Endodermal cell (in vitro differentiated cells): ENCODE data around the gene STX8. TPM values are rescaled to one million over a fixed set of nuclear protein-coding genes. Genes with fewer than 3 reads are reported as not detected.

Experiments used
- DNase-seq: peaks from one replicate; pipeline ENCODE4 v3.0.0-alpha.2; 2017
- H3K27ac ChIP-seq: 2 replicates; pipeline ENCODE4 v1.5.1; 2013; ENCODE audit warnings: mild to moderate bottlenecking, low read depth, low read length, moderate library complexity
- H3K27me3 ChIP-seq: 2 replicates; pipeline ENCODE4 v1.6.1; 2013; ENCODE audit warnings: mild to moderate bottlenecking, low read length, moderate library complexity; ENCODE audit not compliant: insufficient read depth, control insufficient read depth, poor library complexity, severe bottlenecking
- H3K36me3 ChIP-seq: 2 replicates; pipeline ENCODE4 v1.7.0; 2013; ENCODE audit warnings: mild to moderate bottlenecking, low read length, moderate library complexity; ENCODE audit not compliant: control insufficient read depth, insufficient read depth
- H3K4me1 ChIP-seq: one replicate; pipeline ENCODE4 v1.7.0; 2013; ENCODE audit warnings: low read length; ENCODE audit not compliant: control insufficient read depth, insufficient read depth
- H3K4me3 ChIP-seq: 2 replicates; pipeline ENCODE4 v1.5.1; 2013; ENCODE audit warnings: mild to moderate bottlenecking, low read length, moderate library complexity
- H3K9ac ChIP-seq: 2 replicates; pipeline ENCODE4 v1.6.1; 2013; ENCODE audit warnings: mild to moderate bottlenecking, low read length, moderate library complexity; ENCODE audit not compliant: poor library complexity, severe bottlenecking; ENCODE audit errors: extremely low read depth
- H3K9me3 ChIP-seq: 2 replicates; pipeline ENCODE4 v1.6.1; 2013; ENCODE audit warnings: mild to moderate bottlenecking, low read length, moderate library complexity; ENCODE audit not compliant: control insufficient read depth
- H3K27ac Mint-ChIP-seq: 2 replicates; pipeline ENCODE4 v1.8.0; 2020; ENCODE audit warnings: mixed read lengths
- H3K27me3 Mint-ChIP-seq: 2 replicates; pipeline ENCODE4 v1.8.0; 2021; ENCODE audit warnings: mild to moderate bottlenecking, mixed read lengths; ENCODE audit not compliant: insufficient read depth
- H3K36me3 Mint-ChIP-seq: 2 replicates; pipeline ENCODE4 v1.8.0; 2020; ENCODE audit warnings: low read depth, mixed read lengths
- H3K4me1 Mint-ChIP-seq: 2 replicates; pipeline ENCODE4 v1.8.0; 2020; ENCODE audit warnings: mixed read lengths
- H3K4me3 Mint-ChIP-seq: 2 replicates; pipeline ENCODE4 v1.8.0; 2020; ENCODE audit warnings: mild to moderate bottlenecking, moderate library complexity, mixed read lengths
- H3K9me3 Mint-ChIP-seq: 2 replicates; pipeline ENCODE4 v1.8.0; 2020; ENCODE audit warnings: mild to moderate bottlenecking, mixed read lengths
- WGBS, 2 experiments: methylation state at CpG; one replicate each; pipeline versions ENCODE4 v1.1.5 to v1.1.7; 2013; ENCODE audit warnings: missing lambda C conversion rate in 2 of 2, mixed read lengths in 1 of 2; ENCODE audit not compliant: insufficient coverage in 1 of 2, insufficient read length in 1 of 2; 5-methylcytosine and 5-hydroxymethylcytosine counted together
- total RNA-seq, 2 donors: library from RNA; stranded (reverse); fragmentation: NEBNext Ultra II Directional in 1 of 2; extraction: Animal tissue kit (Norgen Biotek cat#: 25700) in 1 of 2; gene quantifications; 2 replicates in 1 of 2; 3 replicates in 1 of 2; pipeline ENCODE4 v1.2.1, GENCODE V29; 2021
- TF ChIP-seq, protein P1 (sequence below): fragments of 200-600 bp; sonication (generic); conservative IDR thresholded peaks from 2 replicates; pipeline ENCODE4 v1.5.0; 2021; ENCODE audit warnings: antibody characterized with exemption, mild to moderate bottlenecking

STX8 gene
- total RNA-seq, 2 donors from 2014 or later: 82.5 to 98.2 TPM

- H3K4me1 Mint-ChIP-seq: peaks cover 8% of the 10 kb centered on the region
- H3K36me3 ChIP-seq: no peaks in the 10 kb centered on the region
- DNase-seq: no peak
- H3K27me3 Mint-ChIP-seq: no peaks in the 10 kb centered on the region
- WGBS, 2 experiments: 92 to 95% methylated on average over 3 of the region's 4 CpGs
- H3K4me1 ChIP-seq: peaks cover 3% of the 10 kb centered on the region
- H3K4me3 Mint-ChIP-seq: no peak overlapping the region
- no peak overlapping the region for H3K4me3 ChIP-seq
- TF ChIP-seq, protein P1, sequence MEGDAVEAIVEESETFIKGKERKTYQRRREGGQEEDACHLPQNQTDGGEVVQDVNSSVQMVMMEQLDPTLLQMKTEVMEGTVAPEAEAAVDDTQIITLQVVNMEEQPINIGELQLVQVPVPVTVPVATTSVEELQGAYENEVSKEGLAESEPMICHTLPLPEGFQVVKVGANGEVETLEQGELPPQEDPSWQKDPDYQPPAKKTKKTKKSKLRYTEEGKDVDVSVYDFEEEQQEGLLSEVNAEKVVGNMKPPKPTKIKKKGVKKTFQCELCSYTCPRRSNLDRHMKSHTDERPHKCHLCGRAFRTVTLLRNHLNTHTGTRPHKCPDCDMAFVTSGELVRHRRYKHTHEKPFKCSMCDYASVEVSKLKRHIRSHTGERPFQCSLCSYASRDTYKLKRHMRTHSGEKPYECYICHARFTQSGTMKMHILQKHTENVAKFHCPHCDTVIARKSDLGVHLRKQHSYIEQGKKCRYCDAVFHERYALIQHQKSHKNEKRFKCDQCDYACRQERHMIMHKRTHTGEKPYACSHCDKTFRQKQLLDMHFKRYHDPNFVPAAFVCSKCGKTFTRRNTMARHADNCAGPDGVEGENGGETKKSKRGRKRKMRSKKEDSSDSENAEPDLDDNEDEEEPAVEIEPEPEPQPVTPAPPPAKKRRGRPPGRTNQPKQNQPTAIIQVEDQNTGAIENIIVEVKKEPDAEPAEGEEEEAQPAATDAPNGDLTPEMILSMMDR: no peak
- no peaks in the 10 kb centered on the region for H3K27me3 ChIP-seq
- no peak overlapping the region for H3K27ac Mint-ChIP-seq
- peaks cover 9% of the 10 kb centered on the region for H3K36me3 Mint-ChIP-seq
- H3K27ac ChIP-seq: no peak overlapping the region
- no peaks in the 10 kb centered on the region for H3K9me3 Mint-ChIP-seq
- no peaks in the 10 kb centered on the region for H3K9me3 ChIP-seq
- H3K9ac ChIP-seq: no peak overlapping the region
Measured at GRCh38 chr17:9479964-9480363, 95.7 kb downstream of the STX8 start.

DNA sequence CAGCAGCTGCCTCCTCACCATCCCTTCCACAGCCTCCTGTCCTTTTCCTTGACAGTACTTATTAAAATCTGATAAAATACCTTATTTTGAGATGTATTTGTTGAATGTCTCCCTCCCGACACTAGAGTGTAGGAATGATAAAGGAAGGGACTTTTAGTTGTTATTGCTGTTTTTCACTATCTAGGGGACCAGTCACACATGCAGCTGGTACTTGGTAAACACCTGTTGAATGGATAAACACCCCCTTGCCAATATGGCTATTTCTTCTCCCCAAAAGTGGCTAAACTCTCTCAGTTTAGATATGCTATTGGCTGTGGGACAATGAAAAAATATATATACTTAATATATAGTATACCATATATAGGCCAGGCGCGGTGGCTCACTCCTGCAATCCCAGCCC lies 96.7 kb downstream of the STX8 start:
- Histone ChIP-seq H3K9me3 (no peaks in the 10 kb centered on the region), H3K4me3 (no peak overlapping the region), H3K9ac (no peak overlapping the region), H3K27ac (no peak overlapping the region), H3K4me1 (peaks cover 3% of the 10 kb centered on the region), H3K36me3 (no peaks in the 10 kb centered on the region), H3K27me3 (no peaks in the 10 kb centered on the region)
- TF ChIP-seq, protein P1: no peak
- 100% methylated on average over 3 of the region's 3 CpGs; no CpG with 5 or more reads in 1 of the 2 experiments for WGBS, 2 experiments
- peaks cover 7% of the 10 kb centered on the region for H3K36me3 Mint-ChIP-seq
- no peaks in the 10 kb centered on the region for H3K9me3 Mint-ChIP-seq
- peaks cover 8% of the 10 kb centered on the region for H3K4me1 Mint-ChIP-seq
- DNase-seq: no peak
- no peak overlapping the region for H3K4me3 Mint-ChIP-seq
- no peak overlapping the region for H3K27ac Mint-ChIP-seq
- no peaks in the 10 kb centered on the region for H3K27me3 Mint-ChIP-seq

- H3K36me3 Mint-ChIP-seq: peaks cover 13% of the 10 kb centered on the region
- Histone ChIP-seq H3K27ac (no peak overlapping the region), H3K4me3 (no peak overlapping the region), H3K27me3 (no peaks in the 10 kb centered on the region), H3K9ac (no peak overlapping the region), H3K4me1 (no peaks in the 10 kb centered on the region), H3K36me3 (no peaks in the 10 kb centered on the region), H3K9me3 (no peaks in the 10 kb centered on the region)
- H3K4me1 Mint-ChIP-seq: peaks cover 2% of the 10 kb centered on the region
- no peaks in the 10 kb centered on the region for H3K9me3 Mint-ChIP-seq
- no peak for DNase-seq
- 91 to 98% methylated on average over 4 of the region's 4 CpGs for WGBS, 2 experiments
- no peak overlapping the region for H3K4me3 Mint-ChIP-seq
- H3K27me3 Mint-ChIP-seq: no peaks in the 10 kb centered on the region
- TF ChIP-seq, protein P1: no peak
- no peak overlapping the region for H3K27ac Mint-ChIP-seq
Measured at GRCh38 chr17:9475101-9475658, 100.4 kb downstream of the STX8 start.
